Superior temporal gyrus (tissue), 1 donor: ENCODE results near the gene ELK4.
"Not testable (repeated sequence)": the region's sequence is repeated elsewhere in the genome, so short reads cannot be mapped to it uniquely, and the experiment has no call there.

Experiments
- DNase-seq: peaks from one replicate; pipeline ENCODE4 v3.0.0-alpha.2; 2016; ENCODE audit errors: extremely low spot score

Gene ELK4

GRCh38 chr1:205664399-205665017 lies 32.7 kb upstream of the ELK4 start:
- no peak for DNase-seq

- DNase-seq = no peak
Observed at GRCh38 chr1:205663286-205663936, 31.6 kb upstream of the ELK4 start.

DNA sequence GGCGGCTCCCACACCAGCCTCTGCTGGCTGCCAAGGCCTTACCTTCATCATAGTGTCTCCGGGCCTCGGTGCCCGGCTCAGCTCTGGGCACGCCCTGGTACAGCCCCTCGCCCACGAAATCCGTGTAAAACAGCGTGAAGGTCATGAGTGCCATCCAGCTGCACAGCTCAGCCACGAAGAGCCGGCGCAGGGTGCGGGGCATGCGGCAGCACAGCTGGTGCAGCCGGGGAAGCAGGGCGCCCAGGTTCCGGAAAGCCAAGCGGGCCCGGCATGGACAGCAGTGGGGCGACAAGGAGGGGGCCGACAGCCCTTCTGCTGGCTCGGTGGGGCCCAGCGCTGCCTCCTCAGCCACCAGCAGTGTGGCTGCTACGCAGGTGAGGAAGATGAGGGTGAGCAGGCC lies 31.0 kb upstream of the ELK4 start:
- DNase-seq = no peak

DNA sequence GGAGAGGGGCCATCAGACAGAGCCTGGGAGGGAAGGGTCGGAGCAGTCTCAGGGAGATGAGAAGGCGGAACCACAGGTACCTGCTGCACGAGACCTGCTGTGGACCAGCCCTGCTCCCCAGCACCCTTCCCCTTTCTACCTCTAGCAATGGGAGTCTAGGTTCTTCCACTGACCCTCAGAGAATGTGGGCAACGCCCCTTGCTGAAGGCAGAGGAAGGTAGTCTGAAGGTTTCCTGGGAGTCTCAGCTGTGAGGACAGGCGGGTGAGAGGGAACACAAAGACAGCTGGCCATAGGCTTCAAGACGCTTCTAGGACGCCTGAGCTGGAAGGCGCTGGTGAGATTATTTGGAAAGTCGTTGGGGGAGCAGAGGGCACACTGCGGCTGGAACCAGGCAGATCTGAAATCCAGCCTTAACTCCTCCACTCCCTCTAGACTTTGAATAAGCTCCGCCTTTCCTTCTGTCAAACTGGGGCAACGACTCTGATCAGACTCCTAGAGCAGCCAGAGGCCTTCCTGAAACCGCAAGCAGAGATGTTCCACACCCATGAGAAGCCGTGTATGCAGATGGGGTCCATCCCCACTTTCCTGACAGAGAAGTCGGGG lies 30.4 kb upstream of the ELK4 start:
- no peak for DNase-seq

DNA sequence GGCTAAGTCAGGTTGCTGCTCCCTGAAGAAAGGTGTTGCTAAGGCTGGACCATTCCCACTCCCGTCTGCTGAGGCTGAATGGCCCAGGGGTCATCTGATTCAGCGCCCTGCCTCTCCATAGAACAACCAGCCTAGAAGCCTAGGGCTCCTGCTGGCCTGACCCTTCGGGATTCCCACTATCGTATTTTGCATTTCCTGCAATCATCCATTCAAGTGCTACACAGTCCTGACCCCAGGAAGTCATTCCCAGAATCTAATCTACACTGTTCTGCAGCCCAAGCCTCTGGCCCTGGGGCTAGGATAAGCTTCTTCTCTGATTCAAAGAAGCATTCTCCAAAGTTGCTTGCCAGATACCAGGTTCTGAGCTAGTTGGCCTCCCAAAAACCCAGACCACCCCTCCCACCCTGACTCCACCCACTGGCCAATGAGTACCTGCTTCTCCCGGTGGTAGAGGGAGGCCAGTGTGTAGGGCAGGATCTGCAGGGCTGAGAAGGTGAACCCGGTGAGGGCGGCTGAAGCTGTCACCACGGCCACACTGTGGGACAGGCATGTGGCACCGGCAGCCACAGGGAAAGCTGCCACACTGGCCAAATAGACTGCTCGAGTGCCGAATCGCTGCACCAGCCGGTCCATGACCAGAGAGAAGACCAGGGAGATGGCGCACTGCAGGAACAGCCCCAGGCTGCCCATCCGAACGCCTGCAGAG lies 29.8 kb upstream of the ELK4 start:
- no peak for DNase-seq

- DNase-seq = no peak
Observed at GRCh38 chr1:205660361-205660760, 28.6 kb upstream of the ELK4 start.

GRCh38 chr1:205658943-205659581 lies 27.3 kb upstream of the ELK4 start:
- peak; percentile 96 for DNase-seq

GRCh38 chr1:205656236-205656635 lies 24.4 kb upstream of the ELK4 start:
- DNase-seq = no peak

GRCh38 chr1:205652984-205653383 lies 21.2 kb upstream of the ELK4 start:
- no peak for DNase-seq

DNA sequence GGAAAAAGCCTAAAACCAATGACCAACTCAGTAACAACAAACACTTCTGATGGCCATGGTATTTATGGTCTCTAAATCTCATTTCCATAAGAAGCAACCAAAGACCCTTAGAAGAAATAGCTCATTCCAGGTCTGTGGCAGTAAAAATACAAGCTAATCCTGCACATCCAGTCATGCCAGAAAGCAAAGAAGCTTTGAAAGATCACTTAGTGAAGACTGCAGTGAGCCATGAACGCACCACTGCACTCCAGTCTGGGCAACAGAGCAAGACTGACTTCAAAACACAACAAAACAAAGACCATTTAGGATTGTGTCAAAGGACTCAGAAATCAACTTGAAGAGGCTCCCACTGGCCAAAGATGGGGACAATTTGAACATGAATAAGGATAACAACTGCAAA lies 18.4 kb upstream of the ELK4 start:
- no peak for DNase-seq

DNA sequence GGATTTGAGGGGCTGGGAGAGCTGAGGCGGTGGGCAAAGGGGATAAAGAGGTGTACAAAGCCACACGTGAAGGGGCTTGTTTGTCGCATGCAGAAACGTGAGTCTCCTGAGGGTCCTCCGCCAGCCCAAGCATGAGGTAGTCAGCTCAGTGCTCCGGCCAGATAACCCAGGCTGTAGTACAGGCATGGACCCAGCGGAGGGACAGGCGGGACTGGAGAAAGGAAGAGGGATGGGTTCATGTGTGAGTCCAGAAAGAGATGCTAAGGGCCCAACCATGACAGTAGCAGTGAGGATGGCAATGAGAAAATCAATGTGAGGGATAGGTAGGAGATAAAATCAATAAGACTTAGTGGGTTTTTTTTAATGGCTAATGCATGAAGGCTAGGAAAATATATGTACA lies 13.7 kb upstream of the ELK4 start:
- DNase-seq = no peak

GRCh38 chr1:205642679-205643307 lies 11.0 kb upstream of the ELK4 start:
- DNase-seq = no peak

DNA sequence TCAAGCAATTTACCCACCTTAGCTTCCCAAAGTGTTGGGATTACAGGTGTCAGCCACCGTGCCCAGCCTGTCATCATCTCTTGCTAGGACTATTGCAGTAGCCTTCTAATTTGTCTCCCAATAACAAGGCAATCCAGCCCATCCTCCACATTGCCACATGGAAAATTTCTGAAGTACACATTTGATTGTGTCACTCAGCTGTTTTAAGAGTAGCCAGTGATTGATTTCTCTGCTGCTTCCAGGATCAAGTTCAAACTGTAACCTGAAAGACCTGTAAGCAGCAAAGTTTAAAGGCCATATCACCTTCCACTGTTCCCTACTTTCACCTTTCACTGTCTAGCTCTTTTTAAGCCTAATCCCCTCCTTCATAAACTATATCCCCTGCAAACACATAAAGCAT lies 7.8 kb upstream of the ELK4 start:
- no peak for DNase-seq

DNA sequence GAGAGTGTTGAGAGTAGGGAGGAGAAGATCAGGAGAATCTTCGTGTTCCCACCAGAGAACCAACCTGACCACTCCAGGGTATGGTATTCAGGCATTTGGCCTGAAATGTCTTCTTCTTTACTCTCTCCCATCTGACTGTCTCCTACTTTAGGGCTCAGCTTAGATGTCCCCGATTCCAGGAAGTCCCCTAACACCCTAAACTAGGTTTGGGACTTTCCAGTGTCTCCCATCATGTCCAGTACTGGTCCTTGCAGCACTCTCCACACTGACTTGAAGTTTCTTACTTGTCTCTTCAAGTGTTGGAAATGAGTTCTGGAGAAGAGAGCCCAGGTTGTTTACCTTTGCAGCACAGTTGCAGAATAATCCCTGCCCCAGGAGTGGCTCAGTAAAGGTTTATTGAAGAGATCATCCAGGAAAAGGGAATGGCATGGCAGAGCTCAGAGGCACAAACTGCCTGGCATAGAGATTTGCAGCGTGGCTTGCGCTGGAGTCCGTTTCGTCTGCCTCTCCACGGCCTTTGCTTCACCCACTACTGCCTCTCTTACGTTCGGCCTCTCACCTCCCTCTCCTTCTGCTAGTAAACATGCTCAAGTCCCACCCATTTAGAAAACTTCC lies 6.2 kb upstream of the ELK4 start:
- DNase-seq = no peak

GRCh38 chr1:205636732-205637131 lies 4.9 kb upstream of the ELK4 start:
- no peak for DNase-seq

DNA sequence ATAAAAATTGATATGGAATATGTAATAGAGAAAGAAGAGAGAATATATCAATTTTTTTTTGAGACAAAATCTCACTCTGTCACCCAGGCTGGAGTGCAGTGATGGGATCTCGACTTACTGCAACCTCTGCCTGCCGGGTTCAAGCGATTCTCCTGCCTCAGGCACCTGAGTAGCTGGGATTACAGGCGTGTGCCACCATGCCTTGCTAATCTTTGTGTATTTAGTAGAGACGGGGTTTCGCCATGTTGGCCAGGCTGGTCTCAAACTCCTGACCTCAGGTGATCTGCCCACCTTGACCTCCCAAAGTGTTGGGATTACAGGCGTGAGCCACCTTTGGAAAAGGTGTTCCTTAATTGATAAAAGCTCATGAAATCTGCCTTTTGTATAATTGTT lies 4.3 kb upstream of the ELK4 start:
- not testable (repeated sequence) for DNase-seq

DNA sequence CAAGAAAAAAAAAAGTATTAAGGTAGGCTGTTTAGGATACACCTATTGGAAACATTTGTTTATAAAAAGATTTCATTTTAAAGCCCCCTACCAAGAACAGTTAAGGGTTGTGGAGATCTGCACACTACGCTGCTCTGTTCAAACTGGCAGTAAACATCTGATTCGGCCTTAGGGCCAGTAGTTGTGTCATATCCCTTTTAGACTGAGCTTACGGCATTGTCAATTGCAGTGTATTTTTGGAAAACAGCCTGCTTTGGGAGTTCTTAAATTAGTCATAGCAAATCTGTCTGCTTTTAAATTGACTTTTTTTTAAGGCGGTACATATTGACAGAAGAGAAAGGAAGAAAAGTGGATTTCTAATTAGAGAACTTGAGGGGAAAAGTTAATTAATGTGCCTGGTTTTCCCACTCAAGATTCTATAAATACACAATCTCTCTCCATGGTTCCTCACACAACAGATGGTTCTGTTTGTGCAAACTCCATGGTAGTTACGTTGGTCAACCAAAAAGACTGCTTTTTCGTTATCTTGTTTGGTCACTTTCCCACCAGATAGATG lies 1.7 kb upstream of the ELK4 start:
- no peak for DNase-seq

DNA sequence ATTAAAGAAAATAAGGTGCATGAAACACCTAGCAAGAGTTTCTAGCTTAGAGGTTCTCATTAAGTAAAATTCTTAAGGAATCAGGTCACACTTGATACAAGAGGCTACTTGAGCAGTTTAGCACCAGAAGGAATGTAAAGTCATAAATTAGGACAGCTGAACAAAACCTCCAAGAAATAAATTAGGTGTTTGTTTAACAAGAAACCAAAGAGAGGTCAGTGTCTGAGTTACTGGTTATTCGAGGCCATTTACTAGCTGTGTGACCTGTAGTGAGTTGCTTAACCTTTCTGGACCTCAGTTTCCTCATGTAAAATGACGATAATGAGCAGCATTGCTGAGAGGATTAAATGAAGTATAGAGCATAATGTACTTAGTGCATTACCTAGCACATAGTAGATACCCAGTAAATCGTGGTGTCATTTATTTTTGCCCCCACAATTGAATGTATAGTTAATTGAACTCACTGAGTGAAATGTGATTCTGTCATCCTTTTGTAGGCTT lies 908 bp upstream of the ELK4 start:
- DNase-seq = no peak

GRCh38 chr1:205631010-205631767 lies 622 bp downstream of the ELK4 start:
- DNase-seq = peak; percentile 56

DNA sequence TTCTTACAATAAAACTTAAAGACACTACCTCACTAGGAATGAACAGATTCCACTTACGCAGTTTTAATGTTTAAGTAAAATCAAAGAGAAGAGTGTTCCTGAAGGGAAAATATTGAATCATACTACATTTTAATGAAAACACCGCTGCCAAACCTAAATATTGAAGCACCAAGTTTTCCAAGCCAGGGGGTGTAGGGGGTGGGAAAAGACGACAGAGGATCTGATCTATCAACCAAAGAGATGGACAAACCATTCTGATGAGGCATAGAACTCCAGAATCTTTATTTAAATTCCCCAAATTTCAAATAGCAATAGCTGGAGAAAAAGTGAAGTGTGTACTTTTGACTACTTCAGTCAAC lies 1.2 kb downstream of the ELK4 start:
- DNase-seq = no peak
